Bronchial epithelial cell (primary cell): ENCODE measurements around the gene BANF2. TPM values are rescaled to one million over a fixed set of nuclear protein-coding genes. Genes with fewer than 3 reads are reported as not detected.

Experiments used
- DNase-seq: peaks from one replicate; pipeline ENCODE4 v3.0.0-alpha.2; 2010; ENCODE audit warnings: low read depth
- FAIRE-seq: peaks from 2 replicates; lab custom pipeline; 2011; peaks lifted over from hg19 to GRCh38; lab: Jason Lieb, UNC
- H3K27me3 ChIP-seq: 2 replicates; pipeline ENCODE4 v1.5.1; 2011; ENCODE audit warnings: low read length; ENCODE audit not compliant: control insufficient read depth, insufficient read depth
- H3K36me3 ChIP-seq: 2 replicates; pipeline ENCODE4 v1.5.1; 2011; ENCODE audit warnings: low read length; ENCODE audit not compliant: control insufficient read depth, insufficient read depth
- H3K4me3 ChIP-seq: 2 replicates; pipeline ENCODE4 v1.5.1; 2011; ENCODE audit warnings: mild to moderate bottlenecking, low read depth, low read length, control low read depth
- total RNA-seq: library from RNA; depleted of rRNA; stranded (reverse); fragments of >200 nt; gene quantifications from 2 replicates; pipeline ENCODE4 v1.2.1, GENCODE V29; 2014
- TF ChIP-seq, protein P1 (sequence below): IDR thresholded peaks from 2 replicates; pipeline ENCODE4 v1.5.1; 2011; ENCODE audit warnings: mild to moderate bottlenecking, moderate library complexity, low read length, control low read depth, inconsistent platforms; ENCODE audit not compliant: insufficient read depth, severe bottlenecking

The BANF2 gene
- total RNA-seq, 1 donor from 2014 or later: not detected

DNA sequence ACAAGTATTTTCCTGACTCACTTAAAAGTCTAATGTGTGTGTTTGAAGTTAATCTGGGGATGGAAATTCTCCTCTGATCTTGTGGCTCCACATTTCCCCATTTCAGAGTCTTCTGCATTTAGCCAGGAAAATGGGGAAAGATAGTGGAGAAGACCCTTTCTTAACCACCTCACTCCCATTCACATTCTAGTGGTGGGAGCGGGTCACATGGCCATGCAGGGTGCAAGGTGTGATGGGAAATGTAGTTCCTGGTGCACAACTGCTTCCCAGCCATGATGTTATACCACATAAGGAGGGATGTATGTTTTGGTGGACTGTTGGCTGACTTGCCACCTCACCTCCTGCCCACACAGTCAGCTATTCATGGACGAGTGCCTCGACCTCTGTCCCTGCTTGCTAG is 61.8 kb downstream of the BANF2 start:
- H3K27me3 ChIP-seq: no peaks in the 10 kb centered on the region
- no peak for FAIRE-seq
- peak; percentile 17 for DNase-seq
- TF ChIP-seq, protein P1, sequence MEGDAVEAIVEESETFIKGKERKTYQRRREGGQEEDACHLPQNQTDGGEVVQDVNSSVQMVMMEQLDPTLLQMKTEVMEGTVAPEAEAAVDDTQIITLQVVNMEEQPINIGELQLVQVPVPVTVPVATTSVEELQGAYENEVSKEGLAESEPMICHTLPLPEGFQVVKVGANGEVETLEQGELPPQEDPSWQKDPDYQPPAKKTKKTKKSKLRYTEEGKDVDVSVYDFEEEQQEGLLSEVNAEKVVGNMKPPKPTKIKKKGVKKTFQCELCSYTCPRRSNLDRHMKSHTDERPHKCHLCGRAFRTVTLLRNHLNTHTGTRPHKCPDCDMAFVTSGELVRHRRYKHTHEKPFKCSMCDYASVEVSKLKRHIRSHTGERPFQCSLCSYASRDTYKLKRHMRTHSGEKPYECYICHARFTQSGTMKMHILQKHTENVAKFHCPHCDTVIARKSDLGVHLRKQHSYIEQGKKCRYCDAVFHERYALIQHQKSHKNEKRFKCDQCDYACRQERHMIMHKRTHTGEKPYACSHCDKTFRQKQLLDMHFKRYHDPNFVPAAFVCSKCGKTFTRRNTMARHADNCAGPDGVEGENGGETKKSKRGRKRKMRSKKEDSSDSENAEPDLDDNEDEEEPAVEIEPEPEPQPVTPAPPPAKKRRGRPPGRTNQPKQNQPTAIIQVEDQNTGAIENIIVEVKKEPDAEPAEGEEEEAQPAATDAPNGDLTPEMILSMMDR: no peak
- H3K4me3 ChIP-seq: no peak overlapping the region
- no peaks in the 10 kb centered on the region for H3K36me3 ChIP-seq

DNA sequence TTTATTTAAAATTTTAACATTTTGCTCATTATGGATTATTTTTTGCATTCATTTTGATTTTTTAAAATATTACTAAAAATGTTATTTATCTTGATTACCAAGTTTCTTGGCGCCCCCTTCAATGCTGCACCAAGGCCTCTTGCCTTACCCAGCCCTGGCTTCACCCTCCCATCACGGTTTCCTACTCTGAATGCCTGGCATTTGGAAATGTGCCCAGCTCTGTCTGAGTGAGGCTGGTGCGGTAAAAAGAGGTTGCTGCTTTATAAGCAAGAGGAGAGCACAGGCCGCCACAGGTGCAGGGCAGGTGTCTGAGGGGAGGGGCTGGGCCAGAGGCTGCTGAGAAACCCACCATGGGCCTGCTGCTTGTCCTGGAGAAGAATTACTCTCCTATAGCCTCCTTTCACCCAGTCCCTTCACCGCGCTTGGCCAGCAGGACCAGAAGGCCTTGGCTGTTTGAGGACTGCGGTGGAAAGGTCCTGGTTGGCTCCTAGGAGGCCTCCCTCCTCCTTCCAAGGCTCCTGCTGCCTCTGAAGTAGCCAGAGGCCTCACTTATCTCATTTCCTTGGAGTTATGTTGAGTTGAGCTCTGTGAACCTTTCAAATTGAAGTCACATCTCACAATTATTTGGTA is 62.6 kb downstream of the BANF2 start:
- Histone ChIP-seq H3K27me3 (no peaks in the 10 kb centered on the region), H3K36me3 (no peaks in the 10 kb centered on the region), H3K4me3 (no peak overlapping the region)
- TF ChIP-seq, protein P1: no peak
- DNase-seq (no peak), FAIRE-seq (no peak)

DNA sequence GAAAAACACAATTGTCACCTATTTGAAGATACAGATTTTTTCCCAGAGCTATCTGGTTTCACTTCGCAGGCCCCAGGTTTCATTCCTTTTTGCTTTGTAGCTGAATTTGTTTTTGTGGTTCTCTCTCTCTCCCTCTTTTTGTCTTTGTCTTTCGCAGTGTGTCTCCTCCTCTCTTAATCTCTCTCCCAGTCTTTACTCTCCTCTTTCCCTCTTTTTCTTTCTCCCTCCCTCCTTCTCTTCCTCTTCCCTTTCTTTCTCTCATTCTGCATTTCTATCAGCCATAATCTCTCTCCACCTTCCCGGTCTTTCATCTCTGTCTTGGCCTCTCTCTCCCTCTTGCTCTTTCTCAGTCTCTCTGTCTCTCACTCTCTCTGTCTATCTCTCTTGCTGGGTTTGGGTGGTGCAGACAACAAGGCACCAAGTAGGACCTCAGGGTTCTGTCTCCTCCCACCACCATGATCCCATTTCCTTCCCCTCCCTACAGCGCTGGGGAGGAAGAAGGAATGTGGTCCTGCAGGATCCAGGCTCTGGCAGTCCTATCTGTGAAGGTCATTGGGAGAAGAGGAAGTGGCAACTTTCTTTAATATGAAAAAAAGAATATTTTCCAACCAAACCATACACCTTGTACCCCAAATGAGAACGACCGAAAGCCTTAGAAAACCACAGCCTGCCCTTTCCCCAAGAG is 63.2 kb downstream of the BANF2 start:
- Histone ChIP-seq H3K27me3 (no peaks in the 10 kb centered on the region), H3K36me3 (no peaks in the 10 kb centered on the region), H3K4me3 (no peak overlapping the region)
- DNase-seq (peak; percentile 45), FAIRE-seq (no peak)
- TF ChIP-seq, protein P1: no peak

DNA sequence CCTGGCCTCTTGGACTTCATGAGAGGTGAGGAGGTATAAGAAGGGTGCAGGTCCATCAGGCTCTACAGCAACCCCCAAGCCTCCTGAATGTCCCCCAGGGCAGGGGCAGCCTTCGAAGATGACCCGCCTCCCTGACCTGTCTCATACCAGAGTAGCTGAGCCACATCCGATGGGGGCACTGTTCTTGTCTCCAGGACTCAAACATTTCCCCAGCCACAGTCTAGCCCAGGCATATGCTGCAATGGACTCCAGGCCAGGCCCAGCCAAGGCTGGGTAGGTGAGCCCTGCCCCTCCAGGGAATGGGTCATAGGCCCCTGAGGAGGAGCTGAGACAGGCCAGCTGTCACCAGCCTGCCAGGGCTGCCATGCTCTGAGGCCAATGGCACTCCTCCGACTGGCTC is 65.3 kb downstream of the BANF2 start:
- Histone ChIP-seq H3K4me3 (no peak overlapping the region), H3K36me3 (no peaks in the 10 kb centered on the region), H3K27me3 (no peaks in the 10 kb centered on the region)
- TF ChIP-seq, protein P1: no peak
- DNase-seq: no peak
- no peak for FAIRE-seq

DNA sequence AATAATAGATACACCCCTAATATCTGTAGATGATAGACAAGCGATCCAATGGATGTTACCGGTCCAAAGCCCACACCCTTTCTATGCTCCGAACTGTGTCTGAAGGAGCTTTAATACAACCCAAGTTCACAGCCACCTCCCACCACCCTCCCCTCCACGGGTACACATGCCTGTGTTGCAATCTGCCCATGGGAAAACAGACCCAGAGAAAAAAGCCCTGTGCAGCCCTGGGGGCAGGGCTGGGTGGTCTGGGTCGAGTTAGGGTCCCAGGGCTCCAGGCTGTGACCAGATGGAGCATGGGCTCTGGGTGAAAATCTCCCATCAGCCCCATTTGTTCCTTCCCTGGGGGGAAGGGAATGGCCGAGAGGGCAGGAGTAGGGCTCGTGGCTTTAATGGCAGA is 65.8 kb downstream of the BANF2 start:
- TF ChIP-seq, protein P1: no peak
- no peaks in the 10 kb centered on the region for H3K27me3 ChIP-seq
- FAIRE-seq (no peak), DNase-seq (no peak)
- no peaks in the 10 kb centered on the region for H3K36me3 ChIP-seq
- H3K4me3 ChIP-seq: no peak overlapping the region
